SK-N-MC (cell line): ENCODE measurements around the gene DSCAML1.

ENCODE experiments used
- DNase-seq: peaks from one replicate; pipeline ENCODE4 v3.0.0-alpha.2; 2011; ENCODE audit warnings: low read depth, low spot score
- H3K27ac ChIP-seq: fragments of 200-600 bp; sonication (generic); 2 replicates; pipeline ENCODE4 v1.5.1; 2016; ENCODE audit warnings: mixed run types
- H3K36me3 ChIP-seq: fragments of 200-600 bp; sonication (generic); 2 replicates; pipeline ENCODE4 v1.6.1; 2017; ENCODE audit warnings: antibody characterized with exemption, low read length, mixed read lengths; ENCODE audit not compliant: insufficient read depth
- H3K4me3 ChIP-seq: fragments of 200-600 bp; sonication (generic); 2 replicates; pipeline ENCODE4 v1.5.1; 2016
- H3K9ac ChIP-seq: fragments of 200-600 bp; sonication (generic); 2 replicates; pipeline ENCODE4 v1.8.0; 2017; ENCODE audit warnings: mixed run types, mixed read lengths; ENCODE audit not compliant: insufficient read length
- H3K9me3 ChIP-seq: fragments of 200-600 bp; sonication (generic); 2 replicates; pipeline ENCODE4 v1.6.1; 2017; ENCODE audit warnings: low read depth, mild to moderate bottlenecking, antibody characterized with exemption, low read length, moderate library complexity, mixed read lengths
- EZH2 ChIP-seq: fragments of 200-600 bp; sonication (generic); IDR thresholded peaks from one replicate; pipeline ENCODE4 v1.6.1; 2017; ENCODE audit warnings: antibody characterized with exemption
- FOXP2 ChIP-seq: optimal IDR thresholded peaks from 2 replicates; pipeline ENCODE3; 2011; ENCODE audit warnings: mild to moderate bottlenecking, moderate library complexity; ENCODE audit not compliant: insufficient read depth; ENCODE audit errors: extremely low read length, control extremely low read depth
- POLR2AphosphoS5 ChIP-seq: IDR thresholded peaks from 2 replicates; pipeline ENCODE4 v1.6.1; 2012; ENCODE audit warnings: mild to moderate bottlenecking, low read depth, low read length, borderline replicate concordance

The DSCAML1 gene

DNA sequence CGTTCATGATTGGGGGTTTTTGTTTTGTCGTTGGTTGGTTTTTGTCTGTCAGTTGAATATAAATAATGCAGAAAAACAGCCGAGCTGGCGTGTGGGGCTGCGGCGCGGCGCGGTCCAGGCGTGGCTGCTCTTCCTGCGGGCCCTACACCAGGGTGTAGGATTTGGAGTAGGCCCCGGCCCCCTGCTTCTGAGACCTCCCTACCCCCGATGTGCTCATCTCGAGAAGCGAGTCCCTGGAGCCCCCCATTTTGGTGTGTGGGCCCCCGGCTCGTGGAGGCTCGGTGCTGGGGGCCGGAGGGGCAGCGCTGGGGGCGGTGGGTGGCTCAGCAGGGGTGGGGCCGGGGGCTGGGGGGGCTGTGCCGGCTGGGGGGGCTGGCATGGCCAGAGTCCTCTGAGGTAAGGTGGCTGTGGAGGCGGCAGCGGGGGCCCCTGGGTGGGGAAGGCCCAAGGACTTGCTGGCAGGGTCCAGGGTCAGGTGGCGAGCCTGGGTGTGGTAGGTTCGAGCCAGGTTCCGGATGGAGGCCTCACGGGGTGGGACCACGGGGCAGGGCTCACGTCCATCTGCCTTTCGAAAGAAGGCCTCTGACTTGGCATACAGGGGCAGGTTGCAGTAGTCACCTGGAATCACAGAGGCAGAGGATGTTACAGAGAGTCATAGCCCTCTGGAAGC is 368.7 kb downstream of the DSCAML1 start:
- TF ChIP-seq POLR2AphosphoS5 (no peak), EZH2 (no peak), FOXP2 (no peak)
- H3K4me3 ChIP-seq, result no peak overlapping the region
- H3K27ac ChIP-seq, result no peak overlapping the region
- H3K9ac ChIP-seq, result no peak overlapping the region
- no peaks in the 10 kb centered on the region for H3K36me3 ChIP-seq
- DNase-seq, result no peak
- H3K9me3 ChIP-seq, result no peaks in the 10 kb centered on the region

DNA sequence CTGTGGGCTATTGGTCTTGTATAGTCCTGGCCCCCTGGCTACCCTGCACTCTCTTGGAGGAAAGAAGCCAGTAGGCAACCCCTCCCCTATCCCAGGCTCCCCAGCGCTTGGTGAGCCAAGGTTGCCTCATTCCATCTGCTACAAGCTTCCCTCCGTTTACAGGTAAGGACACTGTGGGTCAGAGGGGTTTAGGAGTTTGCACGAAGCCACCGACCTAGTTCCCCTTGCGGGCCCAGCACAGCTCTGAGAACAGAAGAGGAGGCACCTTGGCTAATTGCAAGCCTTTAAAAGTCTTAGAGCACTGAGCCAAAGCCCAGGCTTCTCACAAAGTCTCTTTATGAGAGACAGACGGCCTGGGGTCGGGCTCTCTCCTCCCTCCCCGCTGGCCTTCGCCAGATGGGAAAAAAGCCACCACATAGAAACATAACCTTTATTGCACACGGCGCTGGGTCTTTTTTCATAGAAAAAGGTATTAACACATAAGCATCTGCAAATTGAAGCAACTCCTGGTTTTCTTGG is 369.6 kb downstream of the DSCAML1 start:
- H3K27ac ChIP-seq, result no peak overlapping the region
- H3K4me3 ChIP-seq, result no peak overlapping the region
- H3K9me3 ChIP-seq, result no peaks in the 10 kb centered on the region
- no peaks in the 10 kb centered on the region for H3K36me3 ChIP-seq
- TF ChIP-seq EZH2, result no peak
- TF ChIP-seq FOXP2, result no peak
- TF ChIP-seq POLR2AphosphoS5, result no peak
- no peak for DNase-seq
- H3K9ac ChIP-seq, result no peak overlapping the region

DNA sequence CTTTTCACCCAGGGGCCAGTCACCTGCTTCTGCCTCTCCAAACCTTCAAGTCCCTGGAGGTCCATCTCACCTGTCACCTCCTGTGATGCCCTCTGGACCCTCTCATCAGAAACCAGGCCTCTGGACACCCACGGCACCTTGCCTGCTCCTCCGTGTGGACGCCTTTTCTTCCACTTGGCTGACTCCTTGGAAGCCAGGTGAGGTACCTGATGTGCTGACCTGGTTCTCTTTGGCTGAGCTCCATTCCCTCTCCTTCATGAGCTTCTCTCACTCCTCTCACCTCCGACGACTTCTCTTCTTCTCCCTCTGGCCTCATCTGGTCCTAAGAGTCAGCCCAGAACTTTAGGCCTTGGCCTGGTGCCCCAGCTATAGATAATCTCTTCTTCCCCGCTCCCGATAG is 370.1 kb downstream of the DSCAML1 start:
- H3K27ac ChIP-seq, result no peak overlapping the region
- no peaks in the 10 kb centered on the region for H3K36me3 ChIP-seq
- H3K9ac ChIP-seq, result no peak overlapping the region
- H3K4me3 ChIP-seq, result no peak overlapping the region
- DNase-seq, result no peak
- no peak for TF ChIP-seq FOXP2
- no peak for TF ChIP-seq POLR2AphosphoS5
- no peak for TF ChIP-seq EZH2
- H3K9me3 ChIP-seq, result no peaks in the 10 kb centered on the region

DNA sequence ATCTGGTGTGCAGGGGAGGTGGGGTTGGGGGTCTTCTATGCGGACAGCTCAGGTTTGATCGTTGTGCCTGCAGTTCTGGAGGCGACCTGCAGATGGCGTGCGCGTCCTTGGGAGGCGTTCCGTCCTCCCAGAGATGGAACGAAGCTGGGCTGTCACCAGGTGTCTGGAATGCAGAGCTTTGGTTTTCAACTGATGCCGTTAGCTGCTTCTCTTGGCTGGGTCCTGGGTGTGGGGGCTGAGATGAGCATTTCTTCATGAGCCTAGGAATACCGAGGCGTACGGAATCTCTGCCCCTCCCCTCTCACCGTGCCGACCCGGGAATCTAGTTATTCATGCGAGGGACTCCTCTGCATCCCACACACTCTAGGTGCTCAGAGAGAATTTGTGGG is 370.7 kb downstream of the DSCAML1 start:
- no peak for DNase-seq
- H3K9me3 ChIP-seq, result no peaks in the 10 kb centered on the region
- H3K36me3 ChIP-seq, result no peaks in the 10 kb centered on the region
- H3K4me3 ChIP-seq, result no peak overlapping the region
- no peak overlapping the region for H3K9ac ChIP-seq
- H3K27ac ChIP-seq, result no peak overlapping the region
- TF ChIP-seq POLR2AphosphoS5 (no peak), EZH2 (no peak), FOXP2 (no peak)

DNA sequence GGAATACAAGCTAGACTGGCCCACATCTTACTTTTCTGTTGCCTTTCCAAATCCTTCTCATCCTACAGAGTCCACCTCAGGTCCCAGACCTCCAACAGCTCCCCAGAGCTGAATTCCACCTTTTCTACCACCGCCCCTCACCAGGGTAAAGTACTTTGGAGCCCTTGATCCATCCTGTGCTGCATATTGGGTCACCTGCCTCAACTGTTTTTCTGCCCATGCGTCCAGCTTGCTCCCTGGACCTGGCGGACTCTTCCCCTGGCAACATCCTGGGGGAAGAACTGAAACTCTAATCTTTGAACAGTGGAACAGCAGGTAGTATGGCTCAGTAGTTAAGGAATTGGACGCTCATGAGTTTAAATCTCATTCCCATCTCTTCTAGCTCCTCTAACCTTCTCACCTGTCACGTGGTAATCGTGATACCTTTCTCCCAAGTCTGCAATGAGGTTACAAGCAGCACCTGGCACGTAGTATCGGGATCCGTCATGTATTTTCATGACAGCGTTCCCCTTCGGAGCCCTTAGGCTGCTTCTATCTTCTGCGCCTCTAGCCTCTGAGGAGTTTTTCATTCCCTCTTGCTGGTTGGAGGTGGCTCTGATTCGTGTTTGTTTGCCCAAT is 371.2 kb downstream of the DSCAML1 start:
- no peak overlapping the region for H3K9ac ChIP-seq
- no peaks in the 10 kb centered on the region for H3K9me3 ChIP-seq
- H3K4me3 ChIP-seq, result no peak overlapping the region
- TF ChIP-seq EZH2 (no peak), FOXP2 (no peak), POLR2AphosphoS5 (no peak)
- no peak overlapping the region for H3K27ac ChIP-seq
- no peaks in the 10 kb centered on the region for H3K36me3 ChIP-seq
- DNase-seq, result no peak

DNA sequence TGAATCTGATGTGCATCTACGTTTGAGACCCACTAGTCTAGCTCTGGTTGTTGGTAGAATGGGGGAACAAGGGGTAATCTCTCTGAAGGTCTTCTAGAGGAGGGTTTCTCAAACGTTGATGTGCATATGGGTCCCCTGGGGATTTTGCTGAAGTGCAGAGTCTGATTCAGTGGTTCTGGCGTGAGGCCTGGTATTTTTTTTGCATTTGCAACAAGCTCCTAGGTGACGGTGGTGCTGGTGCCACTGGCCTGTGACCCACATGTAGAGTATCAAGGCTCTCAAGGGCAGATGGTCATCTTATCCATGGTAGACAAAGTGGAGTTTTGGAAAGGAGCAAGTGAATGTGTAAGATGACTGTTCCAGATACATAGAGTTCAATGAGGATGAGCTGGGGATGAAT is 372.2 kb downstream of the DSCAML1 start:
- no peak overlapping the region for H3K9ac ChIP-seq
- no peak for DNase-seq
- H3K9me3 ChIP-seq, result no peaks in the 10 kb centered on the region
- no peaks in the 10 kb centered on the region for H3K36me3 ChIP-seq
- H3K27ac ChIP-seq, result no peak overlapping the region
- no peak overlapping the region for H3K4me3 ChIP-seq
- TF ChIP-seq POLR2AphosphoS5 (no peak), EZH2 (no peak), FOXP2 (no peak)

DNA sequence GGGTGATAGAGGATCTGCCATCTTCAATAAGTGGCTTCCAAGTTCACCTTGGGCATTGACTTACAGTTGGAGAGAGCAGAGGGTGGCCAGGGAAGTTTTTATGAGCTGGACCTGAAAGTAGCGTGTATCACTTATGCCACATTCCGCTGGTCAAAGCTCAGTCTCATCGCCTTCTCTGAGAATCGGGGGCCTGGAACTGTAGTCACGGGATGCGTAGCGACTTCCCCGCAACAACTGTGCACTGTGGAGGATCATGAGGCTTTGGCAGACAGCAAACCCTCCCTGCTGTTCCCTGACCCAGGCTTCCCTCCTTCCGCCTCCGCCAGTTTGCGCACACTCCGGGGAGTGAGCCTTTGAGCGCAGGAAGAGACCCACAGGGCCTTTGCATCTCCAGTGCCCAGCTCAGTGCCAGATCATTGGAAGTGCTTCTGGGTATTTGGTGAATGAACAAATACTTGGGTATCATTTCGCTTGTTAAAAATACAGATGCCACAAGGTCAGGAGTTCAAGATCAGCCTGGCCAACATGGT is 373.9 kb downstream of the DSCAML1 start:
- no peaks in the 10 kb centered on the region for H3K9me3 ChIP-seq
- no peak overlapping the region for H3K27ac ChIP-seq
- no peak for DNase-seq
- no peak overlapping the region for H3K4me3 ChIP-seq
- TF ChIP-seq FOXP2, result no peak
- TF ChIP-seq EZH2, result no peak
- no peak for TF ChIP-seq POLR2AphosphoS5
- H3K36me3 ChIP-seq, result no peaks in the 10 kb centered on the region
- no peak overlapping the region for H3K9ac ChIP-seq

DNA sequence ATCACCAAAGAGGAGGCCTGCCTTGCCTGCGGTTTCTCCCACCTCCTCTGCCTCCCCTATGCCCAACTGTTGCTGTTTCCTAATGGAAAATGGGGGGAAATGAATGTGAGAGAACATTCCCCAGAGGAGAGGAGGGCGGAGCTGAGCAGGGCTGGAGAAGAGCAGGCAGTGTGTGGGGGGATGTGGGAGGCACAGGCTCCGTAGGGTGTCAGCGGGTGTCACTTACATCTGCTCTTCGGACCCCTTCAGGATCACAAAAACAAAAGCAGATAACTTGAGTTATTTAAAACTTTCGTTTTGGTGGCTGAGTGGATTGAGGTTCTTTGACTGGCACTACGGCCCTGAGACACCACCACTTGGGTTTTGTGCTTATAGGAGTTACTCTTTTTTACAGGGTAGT is 375.5 kb downstream of the DSCAML1 start:
- H3K9me3 ChIP-seq, result no peaks in the 10 kb centered on the region
- DNase-seq, result no peak
- no peaks in the 10 kb centered on the region for H3K36me3 ChIP-seq
- TF ChIP-seq POLR2AphosphoS5 (no peak), FOXP2 (no peak), EZH2 (no peak)
- no peak overlapping the region for H3K27ac ChIP-seq
- H3K9ac ChIP-seq, result no peak overlapping the region
- no peak overlapping the region for H3K4me3 ChIP-seq

DNA sequence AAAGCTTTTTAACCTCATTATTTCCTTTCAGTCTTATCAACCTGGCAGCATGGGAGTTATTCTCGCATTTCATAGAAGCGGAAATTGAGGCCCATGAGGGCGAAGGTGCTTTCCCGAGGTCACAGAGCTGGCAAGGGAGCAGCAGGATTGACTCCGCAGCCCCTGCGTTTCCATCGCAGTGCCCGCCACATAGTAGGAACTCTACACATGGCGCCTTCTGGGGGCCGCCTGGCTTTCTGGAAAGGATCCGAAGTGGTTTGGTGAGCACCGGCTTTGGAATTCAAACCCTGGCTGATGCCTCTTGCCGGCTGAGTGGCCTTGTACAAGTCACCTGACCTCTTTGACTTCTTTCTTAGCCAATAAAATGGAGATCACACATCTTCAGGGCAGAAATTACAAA is 376.0 kb downstream of the DSCAML1 start:
- no peak for DNase-seq
- H3K4me3 ChIP-seq, result no peak overlapping the region
- H3K27ac ChIP-seq, result no peak overlapping the region
- no peaks in the 10 kb centered on the region for H3K36me3 ChIP-seq
- no peaks in the 10 kb centered on the region for H3K9me3 ChIP-seq
- no peak overlapping the region for H3K9ac ChIP-seq
- TF ChIP-seq EZH2 (no peak), FOXP2 (no peak), POLR2AphosphoS5 (no peak)
